Stimulated activated CD4-positive, alpha-beta T cell treated with anti-CD3 and anti-CD28 coated beads, Interleukin-12 subunit alpha, Interleukin-12 subunit beta, amount 100 ng/mL, for 48 hours (primary cell): Measurements from ENCODE around the gene CLSTN3.
"Not testable (repeated sequence)": the region's sequence is repeated elsewhere in the genome, so short reads cannot be mapped to it uniquely, and the experiment has no call there.

ENCODE experiments used
- DNase-seq, 3 donors: peaks; one replicate each; pipeline ENCODE4 v3.0.0-alpha.2; 2020; ENCODE audit warnings: low read depth in 2 of 3, low spot score in 1 of 3

CLSTN3 gene

GRCh38 chr12:7186058-7186457 is 55.9 kb downstream of the CLSTN3 start:
- DNase-seq, result not testable (repeated sequence)

GRCh38 chr12:7188562-7189397 is 58.6 kb downstream of the CLSTN3 start:
- peak; percentile 53 to 62 (median 59) for DNase-seq

- DNase-seq, result peak; percentile 60 to 78 (median 77)
These were observed 59.5 kb downstream of the CLSTN3 start, which contains the start of gene PEX5 for GRCh38 chr12:7189398-7190267. TSS of gene PEX5 (plus strand) at chr12:7189686. CDS start at chr12:7190378, 692 bp downstream.

- DNase-seq, result peak in 1 of 3 donors; percentile 2
These were observed 60.3 kb downstream of the CLSTN3 start for GRCh38 chr12:7190268-7191055.

- DNase-seq, result no peak
These were observed 63.5 kb downstream of the CLSTN3 start for GRCh38 chr12:7193674-7194073.

- DNase-seq, result no peak
These were observed 67.7 kb downstream of the CLSTN3 start for GRCh38 chr12:7197841-7198240.

GRCh38 chr12:7203109-7203508 is 72.9 kb downstream of the CLSTN3 start:
- no peak for DNase-seq

GRCh38 chr12:7205091-7205490 is 74.9 kb downstream of the CLSTN3 start:
- DNase-seq, result no peak

GRCh38 chr12:7206691-7207090 is 76.5 kb downstream of the CLSTN3 start:
- no peak for DNase-seq

- no peak for DNase-seq
These were observed 77.9 kb downstream of the CLSTN3 start for GRCh38 chr12:7207866-7208625.
